ENCODE results near the gene GABRB1.

The GABRB1 gene

GRCh38 chr4:47075262-47075661 is 43.9 kb downstream of the GABRB1 start:
- TF ChIP-seq EZH2 (IDR thresholded peaks at IDR 0.05; ENCODE audit: borderline replicate concordance, low read depth, low read length, severe bottlenecking) (no peak), CTCF (IDR thresholded peaks at IDR 0.05; ENCODE audit: borderline replicate concordance, extremely low read depth, low read length, poor library complexity, severe bottlenecking) (no peak)
- no peaks in the 10 kb centered on the region for H4K20me1 ChIP-seq (ENCODE audit: insufficient read depth, low read length)
- no peaks in the 10 kb centered on the region for H3K27me3 ChIP-seq (ENCODE audit: insufficient read depth, low read length, poor library complexity)
- H3K9me3 ChIP-seq (ENCODE audit: insufficient read depth, low read length, severe bottlenecking): no peaks in the 10 kb centered on the region
- ATAC-seq (ENCODE audit: insufficient read depth, low read depth) (no peak), DNase-seq (no peak)
- H3K4me2 ChIP-seq (ENCODE audit: insufficient read depth, low read length): no peak overlapping the region
- H3K27ac ChIP-seq (ENCODE audit: low read length): no peak overlapping the region
- no peak overlapping the region for H3K4me3 ChIP-seq (ENCODE audit: low read depth in 1 of 2, low read length in 2 of 2)
- H3K79me2 ChIP-seq (ENCODE audit: insufficient read depth, low read length): no peaks in the 10 kb centered on the region
- H3K36me3 ChIP-seq (ENCODE audit: insufficient read depth, low read length): no peaks in the 10 kb centered on the region
- no peak overlapping the region for H3K9ac ChIP-seq (ENCODE audit: low read depth, low read length)
- H2AFZ ChIP-seq (ENCODE audit: low read depth, low read length): no peak overlapping the region
- H3K4me1 ChIP-seq (ENCODE audit: insufficient read depth, low read length): no peaks in the 10 kb centered on the region

GRCh38 chr4:47075919-47076318 is 44.6 kb downstream of the GABRB1 start:
- Histone ChIP-seq H3K79me2 (ENCODE audit: insufficient read depth, low read length) (no peaks in the 10 kb centered on the region), H3K4me1 (ENCODE audit: insufficient read depth, low read length) (no peaks in the 10 kb centered on the region), H3K9me3 (ENCODE audit: insufficient read depth, low read length, severe bottlenecking) (no peaks in the 10 kb centered on the region), H3K4me3 (ENCODE audit: low read depth in 1 of 2, low read length in 2 of 2) (no peak overlapping the region), H3K4me2 (ENCODE audit: insufficient read depth, low read length) (no peak overlapping the region), H3K27ac (ENCODE audit: low read length) (no peak overlapping the region), H2AFZ (ENCODE audit: low read depth, low read length) (no peak overlapping the region), H3K36me3 (ENCODE audit: insufficient read depth, low read length) (no peaks in the 10 kb centered on the region), H3K27me3 (ENCODE audit: insufficient read depth, low read length, poor library complexity) (no peaks in the 10 kb centered on the region), H4K20me1 (ENCODE audit: insufficient read depth, low read length) (no peaks in the 10 kb centered on the region), H3K9ac (ENCODE audit: low read depth, low read length) (no peak overlapping the region)
- ATAC-seq (ENCODE audit: insufficient read depth, low read depth) (no peak), DNase-seq (no peak)
- TF ChIP-seq EZH2 (IDR thresholded peaks at IDR 0.05; ENCODE audit: borderline replicate concordance, low read depth, low read length, severe bottlenecking): no peak
- no peak for TF ChIP-seq CTCF (IDR thresholded peaks at IDR 0.05; ENCODE audit: borderline replicate concordance, extremely low read depth, low read length, poor library complexity, severe bottlenecking)

GRCh38 chr4:47084111-47084510 is 52.7 kb downstream of the GABRB1 start:
- Histone ChIP-seq H3K9ac (ENCODE audit: low read depth, low read length) (no peak overlapping the region), H3K27me3 (ENCODE audit: insufficient read depth, low read length, poor library complexity) (peaks cover 4% of the 10 kb centered on the region), H3K79me2 (ENCODE audit: insufficient read depth, low read length) (no peaks in the 10 kb centered on the region), H3K27ac (ENCODE audit: low read length) (no peak overlapping the region), H3K4me2 (ENCODE audit: insufficient read depth, low read length) (no peak overlapping the region), H4K20me1 (ENCODE audit: insufficient read depth, low read length) (no peaks in the 10 kb centered on the region), H3K4me1 (ENCODE audit: insufficient read depth, low read length) (no peaks in the 10 kb centered on the region), H2AFZ (ENCODE audit: low read depth, low read length) (no peak overlapping the region), H3K36me3 (ENCODE audit: insufficient read depth, low read length) (no peaks in the 10 kb centered on the region), H3K9me3 (ENCODE audit: insufficient read depth, low read length, severe bottlenecking) (no peaks in the 10 kb centered on the region), H3K4me3 (ENCODE audit: low read depth in 1 of 2, low read length in 2 of 2) (no peak overlapping the region)
- DNase-seq (no peak), ATAC-seq (ENCODE audit: insufficient read depth, low read depth) (no peak)
- TF ChIP-seq CTCF (IDR thresholded peaks at IDR 0.05; ENCODE audit: borderline replicate concordance, extremely low read depth, low read length, poor library complexity, severe bottlenecking): no peak
- TF ChIP-seq EZH2 (IDR thresholded peaks at IDR 0.05; ENCODE audit: borderline replicate concordance, low read depth, low read length, severe bottlenecking): no peak

GRCh38 chr4:47084795-47085194 is 53.4 kb downstream of the GABRB1 start:
- no peak overlapping the region for H3K27ac ChIP-seq (ENCODE audit: low read length)
- TF ChIP-seq EZH2 (IDR thresholded peaks at IDR 0.05; ENCODE audit: borderline replicate concordance, low read depth, low read length, severe bottlenecking): no peak
- no peak for TF ChIP-seq CTCF (IDR thresholded peaks at IDR 0.05; ENCODE audit: borderline replicate concordance, extremely low read depth, low read length, poor library complexity, severe bottlenecking)
- no peak overlapping the region for H3K9ac ChIP-seq (ENCODE audit: low read depth, low read length)
- no peak overlapping the region for H3K4me3 ChIP-seq (ENCODE audit: low read depth in 1 of 2, low read length in 2 of 2)
- no peaks in the 10 kb centered on the region for H3K36me3 ChIP-seq (ENCODE audit: insufficient read depth, low read length)
- no peak overlapping the region for H3K4me2 ChIP-seq (ENCODE audit: insufficient read depth, low read length)
- DNase-seq: no peak
- no peaks in the 10 kb centered on the region for H4K20me1 ChIP-seq (ENCODE audit: insufficient read depth, low read length)
- H2AFZ ChIP-seq (ENCODE audit: low read depth, low read length): no peak overlapping the region
- H3K4me1 ChIP-seq (ENCODE audit: insufficient read depth, low read length): no peaks in the 10 kb centered on the region
- no peaks in the 10 kb centered on the region for H3K79me2 ChIP-seq (ENCODE audit: insufficient read depth, low read length)
- H3K27me3 ChIP-seq (ENCODE audit: insufficient read depth, low read length, poor library complexity): peaks cover 4% of the 10 kb centered on the region
- ATAC-seq (ENCODE audit: insufficient read depth, low read depth): no peak
- no peaks in the 10 kb centered on the region for H3K9me3 ChIP-seq (ENCODE audit: insufficient read depth, low read length, severe bottlenecking)

Data from DND-41 (cell line).